Vagina (tissue), 2 donors: Measurements from ENCODE around the gene SCN4A.

Experiments used
- CTCF ChIP-seq, 3 experiments: fragments of 450-650 bp in 2 of 3; fragments of 200-600 bp in 1 of 3; sonication (generic) in 1 of 3; IDR thresholded peaks; one replicate each; pipeline ENCODE4 v1.5.1; 2017 to 2019; ENCODE audit warnings: antibody characterized with exemption in 3 of 3, mild to moderate bottlenecking in 2 of 3, moderate library complexity in 2 of 3
- POLR2A ChIP-seq, 2 donors: fragments of 450-650 bp; IDR thresholded peaks; one replicate each; pipeline ENCODE4 v1.6.1; 2017; ENCODE audit warnings: antibody characterized with exemption in 2 of 2, mild to moderate bottlenecking in 2 of 2, moderate library complexity in 2 of 2
- POLR2AphosphoS5 ChIP-seq, 2 donors: sonication (generic); formaldehyde crosslinking; IDR thresholded peaks; one replicate each; pipeline ENCODE4 v1.9.0; 2017; ENCODE audit warnings: antibody characterized with exemption in 2 of 2, mild to moderate bottlenecking in 2 of 2, low read depth in 1 of 2; ENCODE audit not compliant: insufficient read depth in 1 of 2

- TF ChIP-seq CTCF (IDR thresholded peaks at IDR 0.05), result no peak
- no peak for TF ChIP-seq POLR2A (IDR thresholded peaks at IDR 0.05)
- TF ChIP-seq POLR2AphosphoS5 (IDR thresholded peaks at IDR 0.05; ENCODE audit: insufficient read depth in 1 of 2, low read depth in 1 of 2), result no peak
These were observed 38.3 kb downstream of the SCN4A start for GRCh38 chr17:63934183-63935112.
